Endothelial cell of umbilical vein (primary cell): Measurements from ENCODE around the gene THSD7A. TPM values are rescaled to one million over a fixed set of nuclear protein-coding genes. Genes with fewer than 3 reads are reported as not detected.

Experiments used
- BruUV-seq: library from RNA; stranded (reverse); fragments of 400-500 nt; replicated peaks from 2 replicates; lab custom pipeline; 2021; lab: Mats Ljungman, UMichigan
- CTCF ChIA-PET: fragments of 300-600, 350-600 bp; sonication (Branson Sonifier 250); formaldehyde crosslinking; loops from one replicate; lab custom pipeline; 2021; ENCODE audit warnings: antibody characterized with exemption, inconsistent platforms; lab: Charles Lee
- POLR2A ChIA-PET: fragments of 300-600, 350-600 bp; sonication (Branson Sonifier 250); formaldehyde crosslinking; loops from one replicate; lab custom pipeline; 2021; ENCODE audit warnings: antibody characterized with exemption, inconsistent platforms; lab: Charles Lee
- DNase-seq: peaks from one replicate; pipeline ENCODE4 v3.0.0-alpha.2; 2011; ENCODE audit warnings: low read depth, low spot score
- FAIRE-seq: peaks from 2 replicates; lab custom pipeline; 2011; peaks lifted over from hg19 to GRCh38; lab: Jason Lieb, UNC
- H2AFZ ChIP-seq: 2 replicates; pipeline ENCODE4 v1.6.0; 2012; ENCODE audit warnings: low read depth, low read length, control low read depth, inconsistent platforms
- H3K27ac ChIP-seq: 2 replicates; pipeline ENCODE4 v1.5.1; 2011; ENCODE audit warnings: low read depth, mild to moderate bottlenecking, control low read depth, low read length, moderate library complexity; ENCODE audit not compliant: insufficient read depth
- H3K27me3 ChIP-seq, 2 experiments: 2 replicates each; pipeline versions ENCODE4 v1.6.0 to v1.6.1; 2011; ENCODE audit warnings: low read length in 2 of 2, mixed read lengths in 1 of 2; ENCODE audit not compliant: control insufficient read depth in 2 of 2, insufficient read depth in 2 of 2
- H3K36me3 ChIP-seq, 2 experiments: 2 replicates in 1 of 2; 3 replicates in 1 of 2; pipeline ENCODE4 v1.5.1; 2011; ENCODE audit warnings: low read length in 2 of 2, mild to moderate bottlenecking in 1 of 2, moderate library complexity in 1 of 2; ENCODE audit not compliant: control insufficient read depth in 2 of 2, insufficient read depth in 2 of 2; ENCODE audit errors: extremely low read depth in 1 of 2
- H3K4me1 ChIP-seq: 3 replicates; pipeline ENCODE4 v1.5.1; 2011; ENCODE audit warnings: mild to moderate bottlenecking, low read length; ENCODE audit not compliant: control insufficient read depth, insufficient read depth; ENCODE audit errors: extremely low read depth
- H3K4me2 ChIP-seq: 2 replicates; pipeline ENCODE4 v1.6.1; 2011; ENCODE audit warnings: low read length, control low read depth, mixed read lengths; ENCODE audit not compliant: insufficient read depth
- H3K4me3 ChIP-seq, 3 experiments: fragments of 200-600 bp in 1 of 3; sonication (generic), shearing (Covaris generic) in 1 of 3; replicated peaks in 1 of 3; 2 replicates each; pipeline ENCODE4 v1.5.1; 2011 to 2016; ENCODE audit warnings: control low read depth in 3 of 3, low read length in 3 of 3, mild to moderate bottlenecking in 2 of 3, inconsistent platforms in 1 of 3, low read depth in 1 of 3, moderate library complexity in 1 of 3; ENCODE audit not compliant: insufficient read depth in 1 of 3
- H3K79me2 ChIP-seq: 2 replicates; pipeline ENCODE4 v1.6.0; 2012; ENCODE audit warnings: low read length, inconsistent platforms; ENCODE audit not compliant: control insufficient read depth, insufficient read depth
- H3K9ac ChIP-seq: replicated peaks from 2 replicates; pipeline ENCODE3; 2011; ENCODE audit warnings: low read length, control low read depth; ENCODE audit not compliant: insufficient read depth; ENCODE audit errors: extremely low read depth
- H3K9me1 ChIP-seq: replicated peaks from 3 replicates; pipeline ENCODE4 v1.6.0; 2011; ENCODE audit warnings: mild to moderate bottlenecking, low read length; ENCODE audit not compliant: control insufficient read depth, insufficient read depth; ENCODE audit errors: extremely low read depth
- H3K9me3 ChIP-seq: replicated peaks from 2 replicates; pipeline ENCODE4 v1.5.1; 2012; ENCODE audit warnings: low read length, inconsistent platforms; ENCODE audit not compliant: control insufficient read depth, insufficient read depth
- H4K20me1 ChIP-seq: replicated peaks from 2 replicates; pipeline ENCODE3; 2011; ENCODE audit warnings: mild to moderate bottlenecking, low read length; ENCODE audit not compliant: control insufficient read depth, insufficient read depth; ENCODE audit errors: extremely low read depth
- EZH2 ChIP-seq: IDR thresholded peaks from 2 replicates; pipeline ENCODE4 v1.6.1; 2012; ENCODE audit warnings: borderline replicate concordance, low read depth, mild to moderate bottlenecking, moderate library complexity, low read length, inconsistent platforms; ENCODE audit not compliant: severe bottlenecking
- FOS ChIP-seq: IDR thresholded peaks from 2 replicates; pipeline ENCODE4 v1.6.1; 2011; ENCODE audit warnings: mild to moderate bottlenecking, low read length, moderate library complexity, borderline replicate concordance; ENCODE audit not compliant: insufficient read depth
- JUN ChIP-seq: IDR thresholded peaks from 2 replicates; pipeline ENCODE4 v1.6.1; 2011; ENCODE audit warnings: borderline replicate concordance, low read depth; ENCODE audit not compliant: insufficient read length, insufficient read depth
- MYC ChIP-seq: IDR thresholded peaks from one replicate; pipeline ENCODE4 v1.6.1; 2011; ENCODE audit warnings: mild to moderate bottlenecking, low read depth, low read length
- POLR2AphosphoS5 ChIP-seq: IDR thresholded peaks from 2 replicates; pipeline ENCODE4 v1.6.1; 2012; ENCODE audit warnings: low read depth, mild to moderate bottlenecking, control low read depth, low read length, moderate library complexity; ENCODE audit not compliant: insufficient read depth
- dilution Hi-C: fragments of 300-500 bp; cut with MboI; formaldehyde crosslinking; loops from one replicate; pipeline ENCODE4 v1.15.0; 2019; ENCODE audit warnings: low sequenced_read_pairs; ENCODE audit not compliant: extremely low pct_ligation_motif_present
- intact Hi-C: fragments of 100-400 bp; cut with micrococcal nuclease; formaldehyde crosslinking; loops from one replicate; pipeline ENCODE4 v1.10.0; 2022
- polyA plus RNA-seq, 4 experiments: library from polyadenylated mRNA; depleted of rRNA in 3 of 4; stranded (reverse) in 3 of 4; unstranded in 1 of 4; fragments of >200 nt; gene quantifications; 2 replicates each; pipeline versions ENCODE4 v1.2.1 to v1.2.3, GENCODE V29; 2011 to 2012; ENCODE audit warnings: missing spikeins in 1 of 4
- total RNA-seq: library from RNA; stranded (reverse); gene quantifications from 2 replicates; pipeline ENCODE4 v1.2.3, GENCODE V29; 2021
- TF ChIP-seq, protein P1 (sequence below), 2 donors: IDR thresholded peaks; 1 replicate in 1 of 2; 2 replicates in 1 of 2; pipeline ENCODE4 v1.5.1; 2011; ENCODE audit warnings: low read length in 2 of 2, mild to moderate bottlenecking in 2 of 2, moderate library complexity in 2 of 2, control low read depth in 1 of 2, inconsistent platforms in 1 of 2, low read depth in 1 of 2; ENCODE audit not compliant: insufficient read depth in 1 of 2; ENCODE audit errors: extremely low read depth in 1 of 2

Gene THSD7A
- total and polyA plus RNA-seq, 2 donors (not counting 3 experiments of a cell fraction or from before 2014, with no cell fraction given) = 3.3 to 12.7 TPM

DNA sequence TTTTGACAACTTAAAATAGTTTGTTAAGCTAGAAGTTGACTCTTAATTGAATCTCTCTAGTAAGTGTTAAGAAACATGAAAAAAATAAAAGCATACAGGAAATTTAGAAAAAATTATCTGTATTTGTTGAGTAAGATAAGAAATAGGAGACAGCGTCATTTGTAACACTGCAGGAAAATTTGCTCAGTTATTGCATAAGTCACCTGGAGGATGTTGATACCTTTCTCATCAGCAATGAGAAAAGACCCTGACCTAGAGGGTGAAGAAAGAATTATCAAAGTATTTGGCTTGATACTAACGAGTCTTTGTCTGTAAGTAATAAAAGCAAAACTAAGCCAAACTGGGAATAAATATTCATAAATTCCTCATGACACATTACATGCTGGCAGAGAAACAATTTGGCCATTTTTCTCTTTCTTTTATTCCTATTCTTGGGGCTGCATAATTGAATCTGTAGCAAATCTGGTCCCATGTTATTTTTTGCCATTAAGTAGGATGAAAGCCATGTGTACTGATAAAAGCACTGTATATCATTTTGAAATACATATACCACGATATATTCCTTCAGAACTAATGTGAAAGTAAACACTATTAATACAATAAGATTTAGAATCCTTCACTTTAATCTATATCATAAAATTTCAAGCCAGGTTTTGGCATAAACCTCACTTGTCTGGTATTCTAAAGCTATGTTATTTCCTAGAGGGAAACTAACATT, 362.8 kb downstream of the THSD7A start:
- FAIRE-seq = no peak

More for the DNA sequence above, 362.8 kb downstream of the THSD7A start:
- intact Hi-C loops (no loop called here), dilution Hi-C loops (no loop called here)
- Histone ChIP-seq H3K9me1 (no peaks in the 10 kb centered on the region), H3K4me2 (peak overlapping the region; percentile 34), H3K4me3 (no peak overlapping the region), H3K27me3 (no peaks in the 10 kb centered on the region), H3K79me2 (no peaks in the 10 kb centered on the region), H3K9me3 (no peaks in the 10 kb centered on the region), H3K9ac (no peak overlapping the region), H3K27ac (no peak overlapping the region), H2AFZ (peak overlapping the region; percentile 93), H4K20me1 (no peaks in the 10 kb centered on the region), H3K4me1 (peaks cover 11% of the 10 kb centered on the region), H3K36me3 (no peaks in the 10 kb centered on the region)
- TF ChIP-seq JUN = no peak
- no peak for TF ChIP-seq MYC
- TF ChIP-seq EZH2 = no peak
- TF ChIP-seq FOS = no peak
- TF ChIP-seq, protein P1, sequence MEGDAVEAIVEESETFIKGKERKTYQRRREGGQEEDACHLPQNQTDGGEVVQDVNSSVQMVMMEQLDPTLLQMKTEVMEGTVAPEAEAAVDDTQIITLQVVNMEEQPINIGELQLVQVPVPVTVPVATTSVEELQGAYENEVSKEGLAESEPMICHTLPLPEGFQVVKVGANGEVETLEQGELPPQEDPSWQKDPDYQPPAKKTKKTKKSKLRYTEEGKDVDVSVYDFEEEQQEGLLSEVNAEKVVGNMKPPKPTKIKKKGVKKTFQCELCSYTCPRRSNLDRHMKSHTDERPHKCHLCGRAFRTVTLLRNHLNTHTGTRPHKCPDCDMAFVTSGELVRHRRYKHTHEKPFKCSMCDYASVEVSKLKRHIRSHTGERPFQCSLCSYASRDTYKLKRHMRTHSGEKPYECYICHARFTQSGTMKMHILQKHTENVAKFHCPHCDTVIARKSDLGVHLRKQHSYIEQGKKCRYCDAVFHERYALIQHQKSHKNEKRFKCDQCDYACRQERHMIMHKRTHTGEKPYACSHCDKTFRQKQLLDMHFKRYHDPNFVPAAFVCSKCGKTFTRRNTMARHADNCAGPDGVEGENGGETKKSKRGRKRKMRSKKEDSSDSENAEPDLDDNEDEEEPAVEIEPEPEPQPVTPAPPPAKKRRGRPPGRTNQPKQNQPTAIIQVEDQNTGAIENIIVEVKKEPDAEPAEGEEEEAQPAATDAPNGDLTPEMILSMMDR (IDR thresholded peaks at IDR 0.05; ENCODE audit: extremely low read depth in 1 of 2, insufficient read depth in 1 of 2, low read depth in 1 of 2, low read length in 2 of 2) = no peak
- no peak for TF ChIP-seq POLR2AphosphoS5
- ChIA-PET POLR2A (no interaction called here), CTCF (no interaction called here)
- DNase-seq = peak; percentile 72
- no TSS peak for BruUV-seq
